CD4-positive, alpha-beta memory T cell (primary cell): ENCODE measurements around the gene PELI2. TPM values are rescaled to one million over a fixed set of nuclear protein-coding genes. Genes with fewer than 3 reads are reported as not detected.

Experiments
- CTCF ChIA-PET: fragments of 350-600 bp; sonication (Branson Sonifier 250); formaldehyde crosslinking; loops from one replicate; lab custom pipeline; 2021; ENCODE audit warnings: inconsistent platforms; ENCODE audit not compliant: partially characterized antibody; lab: Charles Lee
- POLR2A ChIA-PET: fragments of 350-600 bp; sonication (Branson Sonifier 250); formaldehyde crosslinking; loops from one replicate; lab custom pipeline; 2021; ENCODE audit not compliant: partially characterized antibody; lab: Charles Lee
- DNase-seq, 5 donors: peaks; one replicate each; pipeline versions ENCODE4 v3.0.0 to v3.0.0-alpha.2; 2020 to 2022; ENCODE audit warnings: mixed read lengths in 1 of 5
- H3K27ac ChIP-seq: one replicate; pipeline ENCODE4 v1.7.0; 2013; ENCODE audit warnings: low read depth, low read length
- H3K27me3 ChIP-seq: 2 replicates; pipeline ENCODE4 v1.7.0; 2013; ENCODE audit warnings: mild to moderate bottlenecking, low read length, moderate library complexity; ENCODE audit not compliant: insufficient read depth
- H3K36me3 ChIP-seq: 2 replicates; pipeline ENCODE4 v1.7.0; 2013; ENCODE audit warnings: mild to moderate bottlenecking, low read length, moderate library complexity; ENCODE audit not compliant: insufficient read depth
- H3K4me1 ChIP-seq: 2 replicates; pipeline ENCODE4 v1.7.0; 2013; ENCODE audit warnings: mild to moderate bottlenecking, low read length, moderate library complexity; ENCODE audit not compliant: insufficient read depth
- H3K4me3 ChIP-seq, 2 donors: one replicate each; pipeline ENCODE4 v1.7.0; 2013; ENCODE audit warnings: low read length in 2 of 2, mild to moderate bottlenecking in 1 of 2
- H3K9me3 ChIP-seq, 2 donors: one replicate each; pipeline ENCODE4 v1.7.0; 2013; ENCODE audit warnings: low read length in 2 of 2, control low read depth in 1 of 2; ENCODE audit not compliant: control insufficient read depth in 1 of 2
- H3K27ac Mint-ChIP-seq, 7 donors: one replicate each; pipeline ENCODE4 v1.8.0; 2020 to 2021; ENCODE audit warnings: mixed read lengths in 7 of 7, mild to moderate bottlenecking in 6 of 7, inconsistent platforms in 3 of 7, moderate library complexity in 3 of 7
- H3K27me3 Mint-ChIP-seq, 2 donors: one replicate each; pipeline ENCODE4 v1.8.0; 2020 to 2021; ENCODE audit warnings: mixed read lengths in 2 of 2
- H3K36me3 Mint-ChIP-seq, 2 donors: one replicate each; pipeline ENCODE4 v1.8.0; 2020 to 2021; ENCODE audit warnings: mixed read lengths in 2 of 2, inconsistent platforms in 1 of 2, mild to moderate bottlenecking in 1 of 2
- H3K4me1 Mint-ChIP-seq, 4 donors: one replicate each; pipeline ENCODE4 v1.8.0; 2020 to 2021; ENCODE audit warnings: mixed read lengths in 4 of 4, mild to moderate bottlenecking in 1 of 4
- H3K4me3 Mint-ChIP-seq, 8 donors: one replicate each; pipeline ENCODE4 v1.8.0; 2020 to 2021; ENCODE audit warnings: mixed read lengths in 8 of 8, mild to moderate bottlenecking in 7 of 8, moderate library complexity in 6 of 8, inconsistent platforms in 3 of 8
- H3K9me3 Mint-ChIP-seq, 8 donors: one replicate each; pipeline ENCODE4 v1.8.0; 2020 to 2021; ENCODE audit warnings: mixed read lengths in 8 of 8, mild to moderate bottlenecking in 5 of 8, inconsistent platforms in 3 of 8, moderate library complexity in 1 of 8
- intact Hi-C: fragments of 100-400 bp; cut with micrococcal nuclease; formaldehyde crosslinking; loops from one replicate; pipeline ENCODE4 v1.15.1; 2023
- polyA plus RNA-seq, 2 donors: library from polyadenylated mRNA; unstranded; fragments of 300-500 nt; fragmentation: Illumina TruSeq; gene quantifications; one replicate each; pipeline ENCODE4 v1.2.3, GENCODE V29; 2021
- total RNA-seq, 2 experiments: library from RNA; stranded (reverse); gene quantifications; one replicate each; pipeline ENCODE4 v1.2.3, GENCODE V29; 2021

The PELI2 gene
- total and polyA plus RNA-seq, 4 experiments from 2014 or later, result 1.2 to 16.4 (median 7.8) TPM

DNA sequence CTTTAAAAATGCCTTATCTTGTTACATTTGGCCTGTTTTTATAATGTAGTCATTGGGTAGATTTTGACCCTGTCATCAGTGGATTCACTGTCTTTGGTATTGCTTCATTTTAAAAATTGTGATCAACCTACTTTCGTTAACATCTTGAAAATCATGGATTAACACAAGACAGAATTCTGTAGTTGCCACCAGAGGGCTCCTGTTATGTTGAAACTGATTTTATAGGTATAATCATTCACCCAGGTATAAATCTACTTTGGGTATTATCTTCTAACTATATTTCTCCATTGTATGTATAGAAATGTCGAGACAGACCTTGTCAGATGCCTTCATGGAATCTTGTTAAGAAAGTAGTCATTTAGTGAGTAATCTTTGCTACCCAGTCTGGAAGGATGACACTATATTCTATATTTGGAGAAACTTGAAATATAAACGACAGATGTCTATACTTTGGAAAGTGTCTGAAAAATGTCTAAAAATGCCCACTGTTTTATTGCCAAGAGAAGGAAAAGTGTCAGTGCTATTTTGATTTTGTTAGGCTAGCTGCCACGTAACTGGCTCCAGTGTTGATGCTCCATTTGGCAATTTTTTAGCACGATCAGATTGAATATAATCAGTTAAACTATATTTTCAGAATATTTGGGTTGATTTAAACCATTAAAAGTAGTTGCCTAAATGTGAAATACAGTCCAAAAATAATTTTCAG, 129.4 kb downstream of the PELI2 start:
- no peak overlapping the region for H3K27ac Mint-ChIP-seq
- intact Hi-C loops, result no loop called here
- H3K27me3 Mint-ChIP-seq, result peaks cover 0 to 1% of the 10 kb centered on the region in 2 donors
- H3K4me1 Mint-ChIP-seq, result peaks cover 0 to 1% (median under 1%) of the 10 kb centered on the region in 4 donors
- H3K4me3 Mint-ChIP-seq, result no peak overlapping the region
- Histone ChIP-seq H3K9me3 (no peaks in the 10 kb centered on the region), H3K27me3 (no peaks in the 10 kb centered on the region), H3K4me1 (no peaks in the 10 kb centered on the region), H3K4me3 (no peak overlapping the region), H3K36me3 (no peaks in the 10 kb centered on the region), H3K27ac (no peak overlapping the region)
- H3K36me3 Mint-ChIP-seq, result peaks cover 13 to 29% of the 10 kb centered on the region in 2 donors
- no peak for DNase-seq
- peaks cover 0 to 8% (median 3%) of the 10 kb centered on the region in 8 donors for H3K9me3 Mint-ChIP-seq
- ChIA-PET CTCF (no interaction called here), POLR2A (no interaction called here)

DNA sequence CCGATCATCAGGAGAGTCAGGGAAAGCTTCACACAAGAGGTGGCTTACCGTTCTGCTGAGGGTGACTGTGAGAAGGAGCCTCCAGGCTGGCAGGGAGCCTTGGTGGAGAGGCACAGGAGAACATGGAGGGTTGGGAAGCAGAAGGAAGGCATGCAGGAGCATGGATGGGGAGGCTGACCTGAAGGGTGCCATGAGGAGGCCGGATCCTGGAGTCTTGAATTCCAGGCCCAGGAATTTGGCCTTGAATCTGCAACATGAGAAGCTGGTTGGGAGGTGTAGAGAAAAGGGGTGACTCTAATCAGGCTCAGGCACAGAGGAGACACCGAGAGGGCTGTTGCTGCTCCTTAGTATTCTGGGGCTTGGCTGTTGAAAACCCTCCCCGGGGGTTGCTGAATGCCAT, 130.2 kb downstream of the PELI2 start:
- Histone ChIP-seq H3K4me3 (no peak overlapping the region), H3K27ac (no peak overlapping the region), H3K9me3 (no peaks in the 10 kb centered on the region), H3K36me3 (no peaks in the 10 kb centered on the region), H3K27me3 (no peaks in the 10 kb centered on the region), H3K4me1 (no peaks in the 10 kb centered on the region)
- Mint-ChIP-seq H3K4me1 (peaks cover 0 to 1% (median 0%) of the 10 kb centered on the region in 4 donors), H3K27me3 (peaks cover 0 to 1% of the 10 kb centered on the region in 2 donors), H3K4me3 (no peak overlapping the region), H3K27ac (no peak overlapping the region), H3K9me3 (peaks cover 0 to 12% (median 8%) of the 10 kb centered on the region in 8 donors), H3K36me3 (peaks cover 17 to 34% of the 10 kb centered on the region in 2 donors)
- POLR2A ChIA-PET, result no interaction called here
- CTCF ChIA-PET, result no interaction called here
- intact Hi-C loops, result no loop called here
- DNase-seq, result no peak

DNA sequence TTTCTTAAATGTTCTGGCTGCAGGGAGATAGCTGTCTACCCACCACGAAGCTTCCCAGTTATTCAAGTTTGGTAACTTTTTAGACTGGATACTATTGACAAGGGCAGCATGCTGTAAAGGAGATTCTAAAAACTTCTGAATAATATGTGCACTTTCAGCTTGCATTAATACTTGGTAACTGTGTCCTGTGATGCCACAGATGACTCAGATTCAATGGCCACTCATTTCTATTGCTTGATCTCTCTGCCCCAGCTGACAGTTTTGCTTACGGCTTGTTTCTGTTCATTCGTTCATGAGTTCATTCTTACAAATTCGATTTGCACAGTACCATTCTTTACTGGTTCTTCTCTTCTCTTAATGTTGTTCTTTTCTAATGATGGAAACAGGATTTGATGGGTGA, 142.8 kb downstream of the PELI2 start:
- no peaks in the 10 kb centered on the region for H3K4me1 ChIP-seq
- H3K4me3 ChIP-seq, result no peak overlapping the region
- H3K9me3 ChIP-seq, result no peaks in the 10 kb centered on the region
- H3K27ac ChIP-seq, result no peak overlapping the region
- Mint-ChIP-seq H3K4me1 (peaks cover 0 to 2% (median 0%) of the 10 kb centered on the region in 4 donors), H3K27ac (no peak overlapping the region), H3K36me3 (peaks cover 9 to 11% of the 10 kb centered on the region in 2 donors), H3K27me3 (no peaks in the 10 kb centered on the region), H3K4me3 (no peak overlapping the region), H3K9me3 (peaks cover 4 to 18% (median 11%) of the 10 kb centered on the region in 8 donors)
- POLR2A ChIA-PET, result no interaction called here
- DNase-seq, result no peak
- intact Hi-C loops, result no loop called here
- no peaks in the 10 kb centered on the region for H3K27me3 ChIP-seq
- CTCF ChIA-PET, result no interaction called here
- H3K36me3 ChIP-seq, result no peaks in the 10 kb centered on the region

DNA sequence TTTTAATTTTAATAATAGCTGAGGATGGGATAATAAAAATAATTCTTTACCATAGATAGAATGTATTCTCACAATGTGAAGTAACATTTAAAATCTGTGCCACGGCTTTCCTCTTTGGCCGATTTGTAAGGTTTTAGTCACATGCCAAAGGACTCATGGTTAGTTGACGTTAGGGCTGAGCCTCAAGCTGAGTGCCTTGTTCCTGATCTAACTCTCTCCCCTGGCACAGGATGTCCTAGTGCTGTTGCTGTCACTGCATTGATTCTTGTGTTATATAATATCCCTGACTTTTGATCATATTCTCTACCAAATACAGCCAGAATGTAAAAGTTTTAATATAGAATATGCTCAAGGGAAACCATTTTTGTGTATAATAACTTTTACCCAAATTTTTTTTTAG, 144.3 kb downstream of the PELI2 start:
- intact Hi-C loops, result no loop called here

DNA sequence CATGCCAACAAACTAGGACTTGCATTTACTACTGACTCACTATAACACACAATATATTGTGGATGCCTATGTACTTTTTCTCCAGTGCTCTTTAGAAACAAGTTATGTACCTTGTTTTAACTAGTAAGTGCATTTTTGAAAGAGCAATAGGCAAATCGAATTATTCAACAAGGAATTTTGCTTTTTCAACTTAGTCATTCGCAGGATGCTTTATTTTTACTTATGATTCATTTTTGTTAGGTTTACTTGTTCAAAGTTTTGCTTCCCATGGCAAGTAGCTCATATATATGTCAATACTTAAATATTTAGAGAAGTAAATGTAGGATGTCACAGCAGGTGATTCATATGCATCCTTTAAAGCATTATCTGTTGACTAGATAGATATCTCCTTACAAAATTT, 149.8 kb downstream of the PELI2 start:
- ChIA-PET POLR2A (no interaction called here), CTCF (no interaction called here)
- DNase-seq, result no peak
- Mint-ChIP-seq H3K36me3 (peaks cover 0 to 4% of the 10 kb centered on the region in 2 donors), H3K27me3 (no peaks in the 10 kb centered on the region), H3K4me1 (peaks cover 0 to 2% (median 0%) of the 10 kb centered on the region in 4 donors), H3K27ac (no peak overlapping the region), H3K4me3 (no peak overlapping the region), H3K9me3 (no peaks in the 10 kb centered on the region)
- Histone ChIP-seq H3K4me3 (no peak overlapping the region), H3K36me3 (no peaks in the 10 kb centered on the region), H3K4me1 (no peaks in the 10 kb centered on the region), H3K27ac (no peak overlapping the region), H3K9me3 (no peaks in the 10 kb centered on the region), H3K27me3 (no peaks in the 10 kb centered on the region)
- intact Hi-C loops, result no loop called here

More for the DNA sequence above, 144.3 kb downstream of the PELI2 start:
- H3K27ac Mint-ChIP-seq, result no peak overlapping the region
- CTCF ChIA-PET, result no interaction called here
- H3K9me3 Mint-ChIP-seq, result peaks cover 4 to 12% (median 9%) of the 10 kb centered on the region in 8 donors
- no peak overlapping the region for H3K27ac ChIP-seq
- no peaks in the 10 kb centered on the region for H3K27me3 ChIP-seq
- no peaks in the 10 kb centered on the region for H3K27me3 Mint-ChIP-seq
- POLR2A ChIA-PET, result no interaction called here
- no peaks in the 10 kb centered on the region for H3K36me3 ChIP-seq
- H3K4me1 ChIP-seq, result no peaks in the 10 kb centered on the region
- H3K4me1 Mint-ChIP-seq, result peaks cover 0 to 2% (median 0%) of the 10 kb centered on the region in 4 donors
- H3K9me3 ChIP-seq, result no peaks in the 10 kb centered on the region
- peaks cover 8 to 10% of the 10 kb centered on the region in 2 donors for H3K36me3 Mint-ChIP-seq
- DNase-seq, result no peak
- no peak overlapping the region for H3K4me3 ChIP-seq
- H3K4me3 Mint-ChIP-seq, result no peak overlapping the region

DNA sequence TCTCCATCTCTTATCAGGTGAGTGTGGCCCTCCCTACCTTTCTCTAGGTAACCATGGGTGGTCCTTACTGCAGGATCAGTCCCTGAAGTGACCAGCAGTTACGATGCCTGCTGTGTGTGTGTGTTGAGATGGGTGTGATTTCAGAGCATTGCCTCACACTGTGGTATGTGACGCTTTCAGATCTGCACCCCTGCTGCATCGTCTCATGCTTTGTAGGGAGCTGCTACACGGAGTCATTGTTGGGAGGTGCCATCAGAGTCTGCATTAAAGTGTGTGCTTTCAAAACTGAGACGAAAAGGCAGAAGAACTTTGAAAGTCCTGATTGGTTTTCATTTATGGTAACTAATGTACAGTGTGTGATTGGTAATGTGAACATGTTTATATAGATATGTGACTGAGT, 150.5 kb downstream of the PELI2 start:
- H3K36me3 Mint-ChIP-seq, result peaks cover 0 to 4% of the 10 kb centered on the region in 2 donors
- Histone ChIP-seq H3K27ac (no peak overlapping the region), H3K36me3 (no peaks in the 10 kb centered on the region), H3K27me3 (no peaks in the 10 kb centered on the region), H3K4me1 (no peaks in the 10 kb centered on the region), H3K9me3 (no peaks in the 10 kb centered on the region), H3K4me3 (no peak overlapping the region)
- H3K4me1 Mint-ChIP-seq, result peaks cover 0 to 2% (median 0%) of the 10 kb centered on the region in 4 donors
- ChIA-PET POLR2A (no interaction called here), CTCF (no interaction called here)
- intact Hi-C loops, result no loop called here
- no peaks in the 10 kb centered on the region for H3K27me3 Mint-ChIP-seq
- no peak overlapping the region for H3K27ac Mint-ChIP-seq
- no peak for DNase-seq
- no peaks in the 10 kb centered on the region for H3K9me3 Mint-ChIP-seq
- H3K4me3 Mint-ChIP-seq, result no peak overlapping the region

DNA sequence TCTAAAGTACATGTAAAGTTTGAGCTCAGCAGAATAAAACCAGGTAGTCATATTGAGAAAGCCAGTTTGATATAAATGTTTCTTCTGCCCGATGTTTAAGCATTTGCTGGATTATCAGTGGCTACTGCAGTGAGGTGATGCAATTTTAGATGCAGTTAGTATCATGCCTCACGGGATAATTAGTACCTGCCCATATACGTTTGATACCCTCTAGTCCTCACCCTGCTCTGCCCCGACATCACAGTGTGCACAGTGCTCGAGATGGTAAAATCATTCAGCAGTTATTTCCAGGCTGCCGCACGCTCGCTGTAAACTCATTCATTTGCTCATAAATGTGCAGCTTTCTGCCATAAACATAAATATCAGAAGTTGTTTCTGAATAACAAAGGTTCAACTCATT, 152.7 kb downstream of the PELI2 start:
- Histone ChIP-seq H3K27me3 (no peaks in the 10 kb centered on the region), H3K9me3 (no peaks in the 10 kb centered on the region), H3K36me3 (no peaks in the 10 kb centered on the region), H3K27ac (no peak overlapping the region), H3K4me3 (no peak overlapping the region), H3K4me1 (no peaks in the 10 kb centered on the region)
- H3K36me3 Mint-ChIP-seq, result peaks cover 0 to 4% of the 10 kb centered on the region in 2 donors
- ChIA-PET POLR2A (no interaction called here), CTCF (no interaction called here)
- H3K4me3 Mint-ChIP-seq, result no peak overlapping the region
- no peaks in the 10 kb centered on the region for H3K9me3 Mint-ChIP-seq
- H3K27ac Mint-ChIP-seq, result no peak overlapping the region
- intact Hi-C loops, result no loop called here
- no peaks in the 10 kb centered on the region for H3K4me1 Mint-ChIP-seq
- no peaks in the 10 kb centered on the region for H3K27me3 Mint-ChIP-seq
- DNase-seq, result no peak
